ENCODE results near the gene PCGF2.

PCGF2 gene

GRCh38 chr17:38693700-38694329 lies 54.3 kb downstream of the PCGF2 start:
- Histone ChIP-seq H3K9me3 (ENCODE audit: insufficient read depth, low read length) (no peaks in the 10 kb centered on the region), H3K9ac (ENCODE audit: low read length) (no peak overlapping the region), H3K27ac (ENCODE audit: low read depth, low read length) (no peak overlapping the region)

DNA sequence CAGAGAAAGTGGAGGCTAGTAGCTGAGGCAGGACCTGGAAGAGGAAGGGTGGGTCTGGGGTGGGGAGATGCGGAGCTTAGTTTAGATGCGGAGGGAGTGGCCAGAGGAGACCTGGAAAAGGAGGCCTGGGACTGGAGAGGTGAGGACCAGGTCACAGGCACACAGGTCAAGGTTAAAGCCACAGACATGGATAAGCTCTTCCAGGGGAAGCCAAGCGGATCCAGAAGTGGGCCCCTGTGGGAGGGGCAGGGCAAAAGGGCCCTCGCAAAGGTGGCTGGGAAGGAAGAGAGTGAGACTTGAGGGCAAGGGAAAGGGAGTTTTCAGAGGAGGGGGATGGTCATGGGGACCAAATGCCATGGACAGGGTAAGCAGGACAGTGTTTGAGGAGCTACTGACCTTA lies 57.0 kb downstream of the PCGF2 start:
- Histone ChIP-seq H2AFZ (ENCODE audit: low read depth, low read length, severe bottlenecking) (no peak overlapping the region), H3K9me2 (replicated peaks; ENCODE audit: insufficient read depth, low read length) (no peaks in the 10 kb centered on the region), H3K4me2 (ENCODE audit: low read depth, low read length, poor library complexity, severe bottlenecking) (no peak overlapping the region), H3K27ac (ENCODE audit: low read depth, low read length) (no peak overlapping the region), H3K9me3 (ENCODE audit: insufficient read depth, low read length) (no peaks in the 10 kb centered on the region), H3F3A (ENCODE audit: insufficient read depth) (no peaks in the 10 kb centered on the region), H3K9ac (ENCODE audit: low read length) (no peak overlapping the region), H3K4me3 (ENCODE audit: insufficient read depth, low read length, poor library complexity, severe bottlenecking) (no peak overlapping the region), H3K79me2 (ENCODE audit: insufficient read depth, low read length) (no peaks in the 10 kb centered on the region), H4K20me1 (ENCODE audit: low read depth, low read length) (no peaks in the 10 kb centered on the region), H3K36me3 (ENCODE audit: low read length) (no peaks in the 10 kb centered on the region), H3K27me3 (ENCODE audit: low read length) (no peaks in the 10 kb centered on the region)
- TF ChIP-seq EZH2phosphoT487 (conservative IDR thresholded peaks at IDR 0.05; ENCODE audit: low read length) = no peak

More at GRCh38 chr17:38693700-38694329, 54.3 kb downstream of the PCGF2 start:
- TF ChIP-seq EZH2phosphoT487 (conservative IDR thresholded peaks at IDR 0.05; ENCODE audit: low read length) = no peak
- TF ChIP-seq CTCF (IDR thresholded peaks at IDR 0.05; ENCODE audit: insufficient read depth, low read length, poor library complexity, severe bottlenecking) = no peak
- H3K27me3 ChIP-seq (ENCODE audit: low read length) = no peaks in the 10 kb centered on the region
- no peak overlapping the region for H3K4me2 ChIP-seq (ENCODE audit: low read depth, low read length, poor library complexity, severe bottlenecking)
- H3K4me3 ChIP-seq (ENCODE audit: insufficient read depth, low read length, poor library complexity, severe bottlenecking) = no peak overlapping the region
- no peaks in the 10 kb centered on the region for H3K36me3 ChIP-seq (ENCODE audit: low read length)
- H2AFZ ChIP-seq (ENCODE audit: low read depth, low read length, severe bottlenecking) = no peak overlapping the region
- H4K20me1 ChIP-seq (ENCODE audit: low read depth, low read length) = no peaks in the 10 kb centered on the region
- no peaks in the 10 kb centered on the region for H3K79me2 ChIP-seq (ENCODE audit: insufficient read depth, low read length)
- H3F3A ChIP-seq (ENCODE audit: insufficient read depth) = no peaks in the 10 kb centered on the region
- no peaks in the 10 kb centered on the region for H3K9me2 ChIP-seq (replicated peaks; ENCODE audit: insufficient read depth, low read length)

DNA sequence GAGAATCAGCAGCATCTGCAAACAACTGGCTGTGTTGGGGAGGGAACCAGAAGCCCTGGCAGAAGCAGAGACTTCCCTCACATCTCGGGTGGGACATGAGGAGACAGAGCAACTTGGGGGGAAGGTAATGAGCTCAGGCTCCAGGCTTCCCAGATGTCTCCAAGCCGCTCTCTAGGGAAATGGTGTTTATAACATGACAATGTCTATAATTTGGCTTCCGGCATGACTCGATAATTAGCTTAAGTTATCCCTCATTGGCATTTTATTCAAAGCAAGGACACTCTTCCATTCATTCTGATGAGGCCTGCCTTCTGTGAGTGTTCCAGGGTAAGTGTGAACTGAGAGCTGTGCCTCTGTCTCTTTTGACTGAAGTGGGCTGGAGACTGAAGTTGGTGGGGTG lies 57.8 kb downstream of the PCGF2 start:
- Histone ChIP-seq H3K36me3 (ENCODE audit: low read length) (no peaks in the 10 kb centered on the region), H3K9me2 (replicated peaks; ENCODE audit: insufficient read depth, low read length) (no peaks in the 10 kb centered on the region), H3K4me3 (ENCODE audit: insufficient read depth, low read length, poor library complexity, severe bottlenecking) (no peak overlapping the region), H3K9ac (ENCODE audit: low read length) (no peak overlapping the region), H3K27ac (ENCODE audit: low read depth, low read length) (no peak overlapping the region), H3K9me3 (ENCODE audit: insufficient read depth, low read length) (no peaks in the 10 kb centered on the region), H3K27me3 (ENCODE audit: low read length) (no peaks in the 10 kb centered on the region), H4K20me1 (ENCODE audit: low read depth, low read length) (no peaks in the 10 kb centered on the region), H2AFZ (ENCODE audit: low read depth, low read length, severe bottlenecking) (no peak overlapping the region), H3K4me2 (ENCODE audit: low read depth, low read length, poor library complexity, severe bottlenecking) (no peak overlapping the region), H3F3A (ENCODE audit: insufficient read depth) (no peaks in the 10 kb centered on the region), H3K79me2 (ENCODE audit: insufficient read depth, low read length) (no peaks in the 10 kb centered on the region)
- no peak for TF ChIP-seq EZH2phosphoT487 (conservative IDR thresholded peaks at IDR 0.05; ENCODE audit: low read length)
- no peak for TF ChIP-seq CTCF (IDR thresholded peaks at IDR 0.05; ENCODE audit: insufficient read depth, low read length, poor library complexity, severe bottlenecking)

DNA sequence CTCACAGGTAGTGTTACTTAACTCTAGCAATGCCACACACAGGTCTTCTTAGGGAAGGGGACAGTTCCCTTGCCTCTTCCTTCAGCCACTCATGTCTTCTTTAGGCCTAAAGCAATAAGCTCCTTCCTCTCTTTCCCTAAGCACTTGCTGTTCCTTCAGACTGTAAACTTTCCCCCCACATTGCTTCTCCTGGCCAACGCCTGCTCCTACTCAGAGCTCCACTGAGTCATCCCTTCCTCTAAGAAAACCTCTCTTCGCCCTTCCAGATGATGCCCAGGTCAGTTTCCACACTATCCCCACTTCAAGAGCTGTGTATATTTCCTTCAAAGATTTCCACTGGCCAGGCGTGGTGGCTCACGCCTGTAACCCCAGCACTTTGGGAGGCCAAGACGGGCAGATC lies 60.9 kb downstream of the PCGF2 start:
- Histone ChIP-seq H3K4me3 (ENCODE audit: insufficient read depth, low read length, poor library complexity, severe bottlenecking) (no peak overlapping the region), H2AFZ (ENCODE audit: low read depth, low read length, severe bottlenecking) (no peak overlapping the region), H3K36me3 (ENCODE audit: low read length) (no peaks in the 10 kb centered on the region), H3K27me3 (ENCODE audit: low read length) (no peaks in the 10 kb centered on the region), H3K9me2 (replicated peaks; ENCODE audit: insufficient read depth, low read length) (no peaks in the 10 kb centered on the region), H4K20me1 (ENCODE audit: low read depth, low read length) (no peaks in the 10 kb centered on the region), H3K79me2 (ENCODE audit: insufficient read depth, low read length) (no peaks in the 10 kb centered on the region), H3K9me3 (ENCODE audit: insufficient read depth, low read length) (no peaks in the 10 kb centered on the region), H3F3A (ENCODE audit: insufficient read depth) (no peaks in the 10 kb centered on the region), H3K4me2 (ENCODE audit: low read depth, low read length, poor library complexity, severe bottlenecking) (no peak overlapping the region), H3K27ac (ENCODE audit: low read depth, low read length) (no peak overlapping the region), H3K9ac (ENCODE audit: low read length) (no peak overlapping the region)
- no peak for TF ChIP-seq EZH2phosphoT487 (conservative IDR thresholded peaks at IDR 0.05; ENCODE audit: low read length)
- TF ChIP-seq CTCF (IDR thresholded peaks at IDR 0.05; ENCODE audit: insufficient read depth, low read length, poor library complexity, severe bottlenecking) = no peak
